Non-pigmented ciliary epithelial cell (primary cell): ENCODE data around the gene REEP3.
A peak's percentile ranks its signal among the peaks of the same experiment; 100 is the strongest.
"Not testable (repeated sequence)": the region's sequence is repeated elsewhere in the genome, so short reads cannot be mapped to it uniquely, and the experiment has no call there.

ENCODE experiments used
- DNase-seq: peaks from one replicate; pipeline ENCODE4 v3.0.0-alpha.2; 2010; ENCODE audit warnings: low read depth

The REEP3 gene

GRCh38 chr10:63630085-63630930, 109.1 kb downstream of the REEP3 start:
- DNase-seq, result peak; percentile 64

DNA sequence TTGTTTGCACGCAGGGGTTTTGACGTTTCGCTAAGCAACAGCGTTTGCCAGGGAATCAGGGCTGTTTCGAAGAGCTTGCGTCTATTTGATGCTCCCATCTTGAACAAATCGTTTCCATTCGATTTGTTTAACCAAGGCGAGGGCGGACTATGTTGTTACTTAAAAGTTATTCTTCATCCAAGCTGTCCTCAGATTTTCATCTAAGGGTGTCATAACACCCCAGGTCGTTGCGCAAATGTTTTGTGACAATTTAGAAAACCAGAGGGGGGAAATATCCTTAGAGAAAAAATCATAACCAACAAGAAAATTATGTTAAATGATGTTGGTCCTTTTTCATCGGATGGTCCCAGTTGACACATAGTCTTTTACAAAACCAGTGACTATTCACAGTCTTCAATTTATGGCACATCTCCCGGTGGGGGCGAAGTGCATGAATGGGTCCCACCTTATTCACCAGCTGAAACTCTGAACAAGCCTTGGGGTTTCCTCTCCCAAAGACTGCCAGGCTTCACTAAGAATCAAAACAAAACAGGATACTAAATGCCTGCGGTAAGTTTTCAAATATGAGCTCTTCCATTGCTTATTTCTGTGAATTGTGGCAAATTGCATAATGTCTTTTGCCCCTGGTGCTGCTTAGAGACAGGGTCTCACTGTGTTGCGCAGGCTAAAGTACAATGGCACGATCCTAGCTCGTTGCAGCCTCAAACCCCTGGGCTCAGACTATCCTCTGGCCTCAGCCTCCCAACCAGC, 109.9 kb downstream of the REEP3 start:
- DNase-seq, result no peak

DNA sequence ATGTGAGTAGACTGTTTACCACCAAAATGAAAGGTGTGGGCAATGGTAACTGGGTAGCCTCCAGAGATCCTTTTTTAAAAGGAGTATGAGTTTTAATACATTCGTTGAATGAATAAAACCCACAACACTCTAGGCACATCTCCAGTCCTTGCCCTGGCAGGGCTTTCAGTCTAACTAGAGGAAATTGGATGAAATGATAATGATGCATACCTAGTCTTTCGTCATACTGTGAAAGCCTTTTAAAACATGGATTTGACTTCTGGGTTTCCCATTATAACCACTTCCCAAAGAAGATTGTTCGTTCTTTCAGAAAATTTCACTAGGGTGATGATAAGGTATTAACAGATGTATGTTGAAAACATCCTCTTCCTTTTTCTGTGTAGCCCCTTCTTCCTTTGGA, 110.8 kb downstream of the REEP3 start:
- no peak for DNase-seq

GRCh38 chr10:63633677-63634487, 112.7 kb downstream of the REEP3 start:
- DNase-seq, result no peak

GRCh38 chr10:63634488-63635065, 113.4 kb downstream of the REEP3 start:
- DNase-seq, result no peak

GRCh38 chr10:63636812-63637211, 115.6 kb downstream of the REEP3 start:
- DNase-seq, result no peak

DNA sequence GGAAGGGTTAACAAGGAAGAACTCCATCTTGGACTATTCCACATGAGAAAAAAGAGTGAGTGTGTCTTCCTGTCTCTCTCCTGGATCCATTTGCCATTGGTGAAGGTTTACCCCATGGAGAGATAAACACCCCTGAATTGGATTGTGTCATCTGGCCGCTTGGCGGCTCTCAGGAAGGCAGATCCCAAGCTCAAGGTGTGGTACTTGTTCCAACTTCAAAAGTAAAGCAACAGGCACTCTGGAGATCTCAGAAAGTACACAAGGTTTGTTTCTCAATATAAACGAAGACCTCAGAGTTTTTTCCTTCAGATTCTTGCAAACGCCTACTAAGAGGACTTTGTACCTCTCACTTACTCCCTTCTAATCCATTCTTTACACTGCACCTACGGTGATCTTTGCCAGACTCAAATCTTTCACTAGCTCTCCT, 116.7 kb downstream of the REEP3 start:
- no peak for DNase-seq

- DNase-seq, result no peak
These were observed 120.2 kb downstream of the REEP3 start for GRCh38 chr10:63641366-63641765.

DNA sequence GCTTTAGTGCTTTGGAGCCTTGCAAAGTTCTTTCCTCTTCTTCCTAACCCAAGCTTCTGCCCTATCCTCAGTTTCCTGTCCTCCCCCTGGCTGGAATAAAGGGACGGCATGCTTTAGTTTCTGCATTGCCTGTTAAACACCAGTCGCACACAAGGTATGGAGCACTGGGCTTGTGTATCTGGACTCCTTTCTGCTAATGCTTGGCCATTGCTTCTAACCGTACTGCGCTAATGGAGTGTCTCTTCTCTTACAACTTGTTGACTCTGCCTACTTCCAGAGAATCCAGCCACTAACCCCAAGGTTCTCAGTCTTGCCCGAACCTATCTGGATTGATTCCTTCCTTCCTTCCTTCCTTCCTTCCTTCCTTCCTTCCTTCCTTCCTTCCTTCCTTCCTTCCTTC, 120.6 kb downstream of the REEP3 start:
- no peak for DNase-seq

GRCh38 chr10:63642808-63643207, 121.6 kb downstream of the REEP3 start:
- DNase-seq, result no peak

DNA sequence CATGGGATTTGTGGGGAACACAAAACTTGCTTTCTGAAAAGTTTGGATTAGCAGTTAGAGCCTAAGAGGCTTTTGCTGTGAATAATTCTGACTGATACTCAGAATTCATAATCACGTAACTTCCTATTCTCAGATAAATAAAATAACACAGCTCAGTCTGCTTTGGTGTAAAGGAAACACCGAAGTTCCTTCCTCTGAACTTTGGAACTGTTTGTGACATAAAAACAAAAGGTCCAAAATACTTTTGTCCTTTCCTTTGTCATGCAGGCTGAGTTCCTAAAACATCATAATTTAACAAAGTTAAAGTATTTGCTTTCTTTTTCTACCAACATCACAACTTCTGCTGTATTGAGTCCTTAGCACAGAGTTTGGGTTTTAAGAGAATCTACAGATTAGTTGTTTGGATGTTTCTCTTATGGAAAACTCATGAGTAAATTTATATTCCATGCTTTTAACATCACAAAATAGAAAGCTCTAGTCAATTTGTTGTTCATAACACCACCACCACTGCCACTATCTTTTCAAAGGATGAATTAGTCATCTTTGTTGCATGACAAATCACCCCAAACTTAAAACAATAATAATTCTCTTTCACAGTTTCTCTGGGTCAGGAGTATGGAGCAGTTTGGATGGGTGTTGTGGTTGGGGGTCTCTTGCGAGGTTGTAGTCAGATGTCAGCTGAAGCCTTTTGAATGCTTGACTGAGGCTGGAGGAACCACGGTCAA, 123.4 kb downstream of the REEP3 start:
- no peak for DNase-seq

- DNase-seq, result no peak
These were observed 124.0 kb downstream of the REEP3 start for GRCh38 chr10:63645195-63645594.

DNA sequence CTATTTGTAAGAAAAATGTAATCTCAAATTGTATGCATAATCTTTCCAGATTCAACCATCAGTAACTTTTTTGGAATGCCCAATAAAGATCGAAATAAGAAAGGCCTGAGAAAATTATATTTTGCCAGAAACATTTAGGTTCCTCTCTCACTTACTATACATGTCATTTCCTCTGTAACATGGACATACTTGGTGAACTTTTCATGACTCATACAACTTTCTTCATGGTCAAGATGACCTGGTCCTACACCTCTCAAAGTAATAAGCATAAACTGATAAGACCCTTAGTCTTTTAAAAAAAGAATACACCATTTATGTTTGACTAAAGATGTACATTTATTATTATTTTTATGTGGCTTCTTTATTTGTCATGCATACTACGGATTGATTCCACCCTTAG, 125.3 kb downstream of the REEP3 start:
- no peak for DNase-seq

- DNase-seq, result no peak
These were observed 130.7 kb downstream of the REEP3 start for GRCh38 chr10:63651864-63652263.

GRCh38 chr10:63653747-63654146, 132.5 kb downstream of the REEP3 start:
- no peak for DNase-seq

GRCh38 chr10:63657761-63658160, 136.6 kb downstream of the REEP3 start:
- DNase-seq, result no peak

DNA sequence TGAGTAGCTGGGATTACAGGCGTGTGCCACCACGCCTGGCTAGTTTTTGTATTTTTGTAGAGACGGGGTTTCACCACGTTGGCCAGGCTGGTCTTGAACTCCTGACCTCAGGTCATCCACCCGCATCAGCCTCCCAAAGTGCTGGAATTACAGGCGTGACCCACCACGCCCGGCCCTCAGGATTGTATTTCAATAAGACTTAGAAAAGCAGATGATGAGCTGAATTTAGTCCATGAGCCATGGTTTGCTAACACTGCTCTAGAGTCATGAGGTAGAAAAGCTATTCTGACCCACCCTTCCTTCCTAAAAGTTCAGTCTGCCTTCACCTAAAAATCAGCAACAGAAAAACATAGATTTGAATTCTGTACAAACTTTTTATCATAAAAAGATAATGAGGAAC, 139.7 kb downstream of the REEP3 start:
- DNase-seq, result not testable (repeated sequence)

DNA sequence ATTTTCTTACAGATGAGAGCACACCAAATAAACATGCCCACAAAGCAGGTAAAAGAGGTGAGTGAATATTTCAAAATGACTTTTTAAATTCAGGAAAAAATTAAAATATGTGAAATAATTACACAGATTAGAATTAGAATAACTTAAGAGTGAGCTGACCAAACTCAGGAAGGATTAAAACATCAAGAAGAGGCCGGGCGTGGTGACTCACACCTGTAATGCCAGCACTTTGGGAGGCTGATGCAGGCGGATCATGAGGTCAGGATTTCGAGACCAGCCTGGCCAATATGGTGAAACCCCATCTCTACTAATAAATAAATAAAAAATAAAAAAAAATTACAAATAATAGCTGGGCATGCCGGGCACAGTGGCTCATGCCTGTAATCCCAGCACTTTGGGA, 140.1 kb downstream of the REEP3 start:
- no peak for DNase-seq

DNA sequence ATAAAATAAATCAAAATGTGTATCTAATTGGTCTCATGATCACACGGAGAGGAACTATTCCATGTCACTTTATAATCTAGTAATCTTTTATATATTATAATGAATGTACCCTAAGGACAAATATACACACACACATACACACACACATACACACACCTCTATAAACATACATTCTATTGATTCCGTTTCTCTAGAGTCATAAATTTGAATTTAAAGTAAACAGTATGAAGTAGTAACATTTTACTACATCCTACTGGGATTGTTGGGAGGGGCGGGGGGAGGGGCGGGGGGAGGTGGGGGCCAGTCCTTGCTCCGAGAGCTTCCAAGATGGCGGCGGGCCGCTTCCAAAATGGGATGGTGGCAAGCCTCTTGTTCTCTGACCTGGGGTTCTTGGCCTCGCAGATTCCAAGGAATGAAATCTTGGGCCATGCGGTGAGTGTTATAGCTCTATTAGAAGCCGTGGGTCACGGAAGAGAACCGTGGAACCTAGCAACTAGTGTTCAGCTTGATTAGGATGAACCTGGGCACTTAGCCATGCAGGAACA, 143.2 kb downstream of the REEP3 start:
- no peak for DNase-seq

- not testable (repeated sequence) for DNase-seq
These were observed 143.9 kb downstream of the REEP3 start for GRCh38 chr10:63665006-63665580.

- DNase-seq, result no peak
These were observed 144.5 kb downstream of the REEP3 start for GRCh38 chr10:63665670-63666134.
